ENCODE measurements around the gene PEX13. TPM values are rescaled to one million over a fixed set of nuclear protein-coding genes. Genes with fewer than 3 reads are reported as not detected.

The PEX13 gene
- polyA plus RNA-seq, 1 donor, result 28.4 TPM

Other genes starting within 250 kb of the PEX13 start
- 11.2 TPM for gene REL, start 136.1 kb upstream of the PEX13 start, polyA plus RNA-seq
- 17.8 TPM for gene PUS10, start 535 bp downstream of the PEX13 start, polyA plus RNA-seq
- gene SANBR, start 48.2 kb downstream of the PEX13 start, polyA plus RNA-seq, result 18.7 TPM
- gene C2orf74, start 144.5 kb downstream of the PEX13 start, polyA plus RNA-seq, result 21.1 TPM

Measured in large intestine (tissue), 1 donor.